ENCODE measurements around the gene ZNF780B. TPM values are rescaled to one million over a fixed set of nuclear protein-coding genes. Genes with fewer than 3 reads are reported as not detected.

ZNF780B gene
- total and polyA plus RNA-seq, 2 of the 8 experiments (the other 6 are each of a cell fraction or from before 2014, with no cell fraction given), result 3.1 to 22.4 TPM

GRCh38 chr19:40023969-40024368 lies 32.1 kb downstream of the ZNF780B start:
- Histone ChIP-seq H3K9ac (replicated peaks in 1 of 4; ENCODE audit: extremely low read depth in 1 of 4, low read depth in 3 of 4, low read length in 3 of 4) (no peak overlapping the region), H3K36me3 (ENCODE audit: control insufficient read depth in 2 of 4, insufficient read depth in 4 of 4, low read length in 3 of 4) (no peaks in the 10 kb centered on the region; a peak in 1 of 8 replicates), H3K4me1 (replicated peaks in 1 of 4; ENCODE audit: control insufficient read depth in 3 of 4, insufficient read depth in 4 of 4, low read length in 3 of 4) (no peaks in the 10 kb centered on the region), H3K79me2 (ENCODE audit: control insufficient read depth in 1 of 2, insufficient read depth in 2 of 2, low read length in 2 of 2) (no peaks in the 10 kb centered on the region), H4K20me1 (replicated peaks in 1 of 2; ENCODE audit: control insufficient read depth in 1 of 2, insufficient read depth in 2 of 2, low read length in 2 of 2) (no peaks in the 10 kb centered on the region), H3K18ac (ENCODE audit: extremely low read depth, low read length) (no peak overlapping the region), H4K8ac (ENCODE audit: extremely low read depth, insufficient read depth, low read length) (no peak overlapping the region), H2BK12ac (ENCODE audit: low read depth, low read length) (no peak overlapping the region), H3K4ac (replicated peaks; ENCODE audit: insufficient read length, low read depth, low read length) (no peak overlapping the region), H3K27me3 (replicated peaks in 1 of 4; ENCODE audit: control insufficient read depth in 3 of 4, extremely low read depth in 1 of 4, insufficient read depth in 3 of 4, low read length in 3 of 4) (peaks cover 0 to 1% (median 0%) of the 10 kb centered on the region in 4 experiments; a peak in 1 of 7 replicates), H2AFZ (ENCODE audit: low read length) (no peak overlapping the region), H2BK15ac (ENCODE audit: low read length) (no peak overlapping the region), H3K27ac (ENCODE audit: low read depth, low read length) (no peak overlapping the region), H3K79me1 (ENCODE audit: low read depth, low read length) (no peaks in the 10 kb centered on the region), H4K5ac (ENCODE audit: insufficient read length, low read depth, low read length) (no peak overlapping the region), H3K4me2 (ENCODE audit: insufficient read depth in 1 of 2, low read depth in 2 of 2, low read length in 2 of 2) (no peak overlapping the region), H3K9me3 (ENCODE audit: insufficient read depth in 2 of 2, low read depth in 1 of 2, low read length in 1 of 2) (peaks cover 49 to 54% of the 10 kb centered on the region in 2 experiments), H3K14ac (ENCODE audit: insufficient read length) (no peak overlapping the region), H2AK5ac (ENCODE audit: low read depth, low read length) (no peak overlapping the region), H2BK120ac (replicated peaks; ENCODE audit: low read depth, low read length) (no peak overlapping the region), H2BK5ac (ENCODE audit: low read depth, low read length) (no peak overlapping the region), H3K56ac (replicated peaks; ENCODE audit: insufficient read length, low read depth, low read length) (no peak overlapping the region), H3K23ac (ENCODE audit: insufficient read length) (no peak overlapping the region), H2BK20ac (ENCODE audit: low read length) (no peak overlapping the region), H3K23me2 (ENCODE audit: low read depth, low read length) (no peaks in the 10 kb centered on the region), H3K4me3 (ENCODE audit: extremely low read depth in 1 of 4, insufficient read depth in 2 of 4, low read depth in 3 of 4, low read length in 4 of 4) (no peak overlapping the region), H4K91ac (replicated peaks; ENCODE audit: insufficient read length, low read length) (no peak overlapping the region)
- no peak for FAIRE-seq
- ChIA-PET POLR2A (ENCODE audit: partially characterized antibody) (no interaction called here), CTCF (ENCODE audit: partially characterized antibody) (no interaction called here)
- DNase-seq (ENCODE audit: low read depth in 1 of 2, low spot score in 2 of 2), result no peak
- 92% methylated on average over 3 of the region's 3 CpGs; no CpG with 5 or more reads in 1 of the 2 experiments for WGBS, 2 experiments (ENCODE audit: extremely low coverage in 1 of 2, insufficient coverage in 1 of 2, insufficient read length in 1 of 2, insufficient replicate concordance in 2 of 2, low coverage in 1 of 2, low lambda C conversion rate in 2 of 2, missing lambda C conversion rate in 1 of 2)
- no peak for TF ChIP-seq NANOG (IDR thresholded peaks at IDR 0.05; ENCODE audit: insufficient read depth, low read depth, low read length, poor library complexity, severe bottlenecking)
- no peak for TF ChIP-seq MAX (IDR thresholded peaks at IDR 0.05)
- no peak for TF ChIP-seq SIRT6 (IDR thresholded peaks at IDR 0.05; ENCODE audit: low read length)
- no peak for TF ChIP-seq CBX5 (IDR thresholded peaks at IDR 0.05; ENCODE audit: low read depth, low read length)
- no peak for TF ChIP-seq RXRA (IDR thresholded peaks at IDR 0.05; ENCODE audit: insufficient read depth, low read depth, low read length)
- no peak for TF ChIP-seq TEAD4 (IDR thresholded peaks at IDR 0.05; ENCODE audit: low read depth, low read length)
- no peak for TF ChIP-seq CHD2 (IDR thresholded peaks at IDR 0.05; ENCODE audit: low read length)
- no peak for TF ChIP-seq POLR2A (IDR thresholded peaks at IDR 0.05; ENCODE audit: control extremely low read depth in 1 of 2, low read depth in 2 of 2, low read length in 2 of 2)
- no peak for TF ChIP-seq SRF (IDR thresholded peaks at IDR 0.05; ENCODE audit: low read depth, low read length)
- TF ChIP-seq KDM5A (IDR thresholded peaks at IDR 0.05; ENCODE audit: low read length), result no peak
- no peak for TF ChIP-seq CBX8 (IDR thresholded peaks at IDR 0.05; ENCODE audit: borderline replicate concordance, low read depth, low read length)
- TF ChIP-seq SP1 (IDR thresholded peaks at IDR 0.05; ENCODE audit: low read depth, low read length), result no peak
- TF ChIP-seq CEBPB (IDR thresholded peaks at IDR 0.05; ENCODE audit: low read depth, low read length), result no peak
- TF ChIP-seq EZH2 (IDR thresholded peaks at IDR 0.05; ENCODE audit: low read depth, low read length, severe bottlenecking), result no peak
- TF ChIP-seq CREB1 (IDR thresholded peaks at IDR 0.05), result no peak

Measured in H1 (cell line).